HepG2 (cell line): ENCODE data around the gene RAD18. TPM values are rescaled to one million over a fixed set of nuclear protein-coding genes. Genes with fewer than 3 reads are reported as not detected.

ENCODE experiments used
- ATAC-seq: fragments of 200-7000 bp; cut with Tn5 transposase; 3 replicates; pipeline ENCODE4 v1.9.1; 2020; ENCODE audit warnings: mild to moderate bottlenecking, moderate library complexity
- BruUV-seq: library from RNA; stranded (reverse); fragments of 400-500 nt; replicated peaks from 2 replicates; lab custom pipeline; 2021; lab: Mats Ljungman, UMichigan
- CTCF ChIA-PET: fragments of 300-600 bp; formaldehyde crosslinking; extraction: SDS; loops from one replicate; lab custom pipeline; 2021; ENCODE audit warnings: low total read pairs, inconsistent platforms, low intra/inter-chr PET ratio; lab: Yijun Ruan, JAX
- POLR2A ChIA-PET: fragments of 350-600 bp; sonication (Branson Sonifier 250); formaldehyde crosslinking; loops from one replicate; lab custom pipeline; 2020; ENCODE audit warnings: antibody characterized with exemption, inconsistent platforms; lab: Yijun Ruan, JAX
- DNase-seq: peaks from one replicate; pipeline ENCODE4 v3.0.0-alpha.2; 2015; ENCODE audit warnings: low spot score
- FAIRE-seq: peaks from 3 replicates; lab custom pipeline; 2011; peaks lifted over from hg19 to GRCh38; lab: Jason Lieb, UNC
- H2AFZ ChIP-seq: one replicate; pipeline ENCODE4 v1.6.1; 2011; ENCODE audit warnings: low read length, inconsistent platforms
- H3K27ac ChIP-seq: fragments of 300-600 bp; 3 replicates; pipeline ENCODE4 v1.8.0; 2011; ENCODE audit warnings: mixed run types, mild to moderate bottlenecking, mixed read lengths, low read length, inconsistent platforms; ENCODE audit not compliant: insufficient read depth; ENCODE audit errors: extremely low read length
- H3K27me3 ChIP-seq, 2 experiments: fragments of 200-600 bp in 1 of 2; 2 replicates in 1 of 2; 3 replicates in 1 of 2; pipeline versions ENCODE4 v1.6.0 to v1.8.0; 2011; ENCODE audit warnings: low read length in 2 of 2, mild to moderate bottlenecking in 2 of 2, moderate library complexity in 2 of 2, inconsistent platforms in 1 of 2; ENCODE audit not compliant: insufficient read depth in 2 of 2, control insufficient read depth in 1 of 2
- H3K36me3 ChIP-seq, 2 experiments: fragments of 200-600 bp in 1 of 2; replicated peaks in 1 of 2; 2 replicates in 1 of 2; 3 replicates in 1 of 2; pipeline versions ENCODE4 v1.5.1 to v1.8.0; 2011; ENCODE audit warnings: low read length in 2 of 2, inconsistent platforms in 1 of 2; ENCODE audit not compliant: insufficient read depth in 2 of 2, control insufficient read depth in 1 of 2
- H3K4me1 ChIP-seq: 2 replicates; pipeline ENCODE4 v1.5.1; 2012; ENCODE audit warnings: low read length, inconsistent platforms; ENCODE audit not compliant: insufficient read depth
- H3K4me2 ChIP-seq: 2 replicates; pipeline ENCODE4 v1.6.0; 2011; ENCODE audit warnings: low read depth, low read length, inconsistent platforms
- H3K4me3 ChIP-seq, 3 experiments: fragments of 200-600 bp in 1 of 3; sonication (generic), shearing (Covaris generic) in 1 of 3; replicated peaks in 1 of 3; 2 replicates each; pipeline ENCODE4 v1.5.1; 2011 to 2016; ENCODE audit warnings: low read length in 3 of 3, inconsistent platforms in 2 of 3, low read depth in 2 of 3, mild to moderate bottlenecking in 2 of 3, control low read depth in 1 of 3, mixed read lengths in 1 of 3; ENCODE audit not compliant: insufficient read depth in 1 of 3
- H3K79me2 ChIP-seq: one replicate; pipeline ENCODE4 v1.6.1; 2011; ENCODE audit warnings: low read length, inconsistent platforms; ENCODE audit not compliant: insufficient read depth
- H3K9ac ChIP-seq: 2 replicates; pipeline ENCODE4 v1.6.0; 2011; ENCODE audit warnings: mild to moderate bottlenecking, low read depth, low read length, inconsistent platforms; ENCODE audit not compliant: insufficient read depth
- H3K9me3 ChIP-seq: 2 replicates; pipeline ENCODE4 v1.5.1; 2012; ENCODE audit warnings: mild to moderate bottlenecking, low read length
- H4K20me1 ChIP-seq: 2 replicates; pipeline ENCODE4 v1.6.0; 2011; ENCODE audit warnings: inconsistent platforms, mild to moderate bottlenecking, low read length, moderate library complexity; ENCODE audit not compliant: insufficient read depth
- ZNF143 ChIP-seq: sonication (generic); formaldehyde crosslinking; IDR thresholded peaks from 2 replicates; pipeline ENCODE4 v1.4.0; 2020; ENCODE audit warnings: missing genetic modification reagents
- ZNF530 ChIP-seq: sonication (generic); formaldehyde crosslinking; IDR thresholded peaks from 2 replicates; pipeline ENCODE4 v1.5.0; 2020; ENCODE audit warnings: low read depth, mild to moderate bottlenecking, missing genetic modification reagents
- ZNF878 ChIP-seq: sonication (generic); formaldehyde crosslinking; IDR thresholded peaks from 2 replicates; pipeline ENCODE4 v1.8.1; 2023; ENCODE audit warnings: mild to moderate bottlenecking, missing genetic modification reagents, moderate library complexity
- ZNF891 ChIP-seq: sonication (generic); formaldehyde crosslinking; IDR thresholded peaks from 2 replicates; pipeline ENCODE4 v1.5.0; 2020; ENCODE audit warnings: mild to moderate bottlenecking, missing genetic modification reagents
- WGBS: methylation state at CpG from one replicate; pipeline ENCODE4 v1.1.6; 2017; ENCODE audit warnings: low lambda C conversion rate; 5-methylcytosine and 5-hydroxymethylcytosine counted together
- in situ Hi-C: cut with HindIII; loops from 2 replicates; pipeline ENCODE4 v1.10.0; 2017; ENCODE audit warnings: low pct_unique_long_range_greater_than_20kb; ENCODE audit not compliant: extremely low pct_ligation_motif_present
- intact Hi-C: fragments of 100-400 bp; cut with micrococcal nuclease; formaldehyde crosslinking; loops from one replicate; pipeline ENCODE4 v1.10.0; 2022; ENCODE audit not compliant: unreplicated experiment
- polyA plus RNA-seq, 8 experiments: library from polyadenylated mRNA; depleted of rRNA in 3 of 8; stranded (reverse) in 7 of 8; unstranded in 1 of 8; fragments of >200 nt; fragmentation: Illumina TruSeq in 4 of 8; extraction: Trizol in 4 of 8; gene quantifications; 2 replicates each; pipeline versions ENCODE4 v1.2.1 to v1.2.3, GENCODE V29; 2011 to 2016; ENCODE audit warnings: low read depth in 4 of 8, missing spikeins in 1 of 8, mixed read lengths in 1 of 8; ENCODE audit not compliant: insufficient read depth in 1 of 8
- total RNA-seq, 5 experiments: library from RNA; depleted of rRNA; stranded (reverse); fragments of >200 nt; fragmentation: Illumina TruSeq; extraction: Trizol; gene quantifications; 2 replicates each; pipeline ENCODE4 v1.2.3, GENCODE V29; 2016; ENCODE audit warnings: low read depth in 1 of 5
- TF ChIP-seq, protein P1 (sequence below): sonication (generic); formaldehyde crosslinking; IDR thresholded peaks from 2 replicates; pipeline ENCODE4 v1.4.0; 2020; ENCODE audit warnings: missing genetic modification reagents
- TF ChIP-seq, protein P2 (sequence below): sonication (generic); formaldehyde crosslinking; IDR thresholded peaks from 2 replicates; pipeline ENCODE4 v1.4.0; 2020; ENCODE audit warnings: missing genetic modification reagents

RAD18 gene
- total and polyA plus RNA-seq, 2 of the 13 experiments (the other 11 are each of a cell fraction or from before 2014, with no cell fraction given), result 5.9 to 20.7 TPM

DNA sequence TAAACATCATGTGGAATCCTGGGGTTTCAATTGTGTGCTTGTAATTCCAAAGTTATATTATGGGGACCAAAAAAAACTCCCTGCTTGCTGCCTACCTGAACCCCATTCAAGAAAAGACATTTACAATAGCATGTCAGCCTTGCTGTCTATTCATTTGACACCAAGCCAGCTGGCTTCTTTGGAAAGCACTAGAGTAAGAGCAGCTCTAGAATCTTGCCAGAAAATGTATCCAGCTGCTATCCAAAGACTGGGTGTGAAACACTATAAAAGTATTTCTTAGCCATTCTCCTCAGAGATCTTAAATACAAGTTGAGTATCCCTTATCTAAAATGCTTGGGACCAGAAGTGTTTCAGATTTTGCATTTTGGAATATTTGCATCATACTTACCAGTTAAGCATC is 87.4 kb downstream of the RAD18 start:
- no peaks in the 10 kb centered on the region for H4K20me1 ChIP-seq
- no peak overlapping the region for H3K4me3 ChIP-seq
- no peak overlapping the region for H3K27ac ChIP-seq
- no peaks in the 10 kb centered on the region for H3K27me3 ChIP-seq
- peaks cover 1 to 3% of the 10 kb centered on the region in 2 experiments; a peak in 3 of 5 replicates for H3K36me3 ChIP-seq
- no peak overlapping the region for H2AFZ ChIP-seq
- intact Hi-C loops, result no loop called here
- no peaks in the 10 kb centered on the region for H3K9me3 ChIP-seq
- no peaks in the 10 kb centered on the region for H3K79me2 ChIP-seq
- CTCF ChIA-PET, result no interaction called here
- H3K9ac ChIP-seq, result no peak overlapping the region
- ATAC-seq (no peak), DNase-seq (no peak), FAIRE-seq (no peak)
- no TSS peak for BruUV-seq
- POLR2A ChIA-PET, result no interaction called here
- TF ChIP-seq ZNF891 (no peak), ZNF530 (no peak)
- TF ChIP-seq, protein P1, sequence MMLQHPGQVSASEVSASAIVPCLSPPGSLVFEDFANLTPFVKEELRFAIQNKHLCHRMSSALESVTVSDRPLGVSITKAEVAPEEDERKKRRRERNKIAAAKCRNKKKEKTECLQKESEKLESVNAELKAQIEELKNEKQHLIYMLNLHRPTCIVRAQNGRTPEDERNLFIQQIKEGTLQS (CRISPR knock-in tag), result no peak
- TF ChIP-seq, protein P2, sequence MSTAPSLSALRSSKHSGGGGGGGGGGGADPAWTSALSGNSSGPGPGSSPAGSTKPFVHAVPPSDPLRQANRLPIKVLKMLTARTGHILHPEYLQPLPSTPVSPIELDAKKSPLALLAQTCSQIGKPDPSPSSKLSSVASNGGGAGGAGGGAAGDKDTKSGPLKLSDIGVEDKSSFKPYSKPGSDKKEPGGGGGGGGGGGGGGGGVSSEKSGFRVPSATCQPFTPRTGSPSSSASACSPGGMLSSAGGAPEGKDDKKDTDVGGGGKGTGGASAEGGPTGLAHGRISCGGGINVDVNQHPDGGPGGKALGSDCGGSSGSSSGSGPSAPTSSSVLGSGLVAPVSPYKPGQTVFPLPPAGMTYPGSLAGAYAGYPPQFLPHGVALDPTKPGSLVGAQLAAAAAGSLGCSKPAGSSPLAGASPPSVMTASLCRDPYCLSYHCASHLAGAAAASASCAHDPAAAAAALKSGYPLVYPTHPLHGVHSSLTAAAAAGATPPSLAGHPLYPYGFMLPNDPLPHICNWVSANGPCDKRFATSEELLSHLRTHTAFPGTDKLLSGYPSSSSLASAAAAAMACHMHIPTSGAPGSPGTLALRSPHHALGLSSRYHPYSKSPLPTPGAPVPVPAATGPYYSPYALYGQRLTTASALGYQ (CRISPR knock-in tag), result no peak
- in situ Hi-C loops, result no loop called here
- no peak overlapping the region for H3K4me2 ChIP-seq
- H3K4me1 ChIP-seq, result peaks cover 28% of the 10 kb centered on the region

DNA sequence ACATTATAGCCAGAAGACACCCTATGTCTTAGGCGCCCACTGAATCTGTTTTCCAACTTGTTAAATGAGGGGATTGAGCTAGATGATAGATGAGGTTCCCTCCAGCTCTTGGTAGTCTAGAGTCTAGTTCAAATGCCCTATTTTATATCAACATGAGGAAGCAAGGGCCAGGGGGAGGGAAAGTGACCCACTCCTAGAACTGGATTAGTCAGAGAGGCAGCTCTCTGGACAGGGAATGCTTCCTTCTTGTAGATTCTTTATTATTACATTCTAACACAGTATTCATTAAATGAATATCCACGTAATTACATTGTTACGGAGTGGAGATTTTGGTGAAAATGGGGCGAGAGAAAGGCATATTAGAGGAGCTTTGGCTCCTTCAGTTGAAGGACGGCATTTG is 89.5 kb downstream of the RAD18 start:
- Histone ChIP-seq H3K4me3 (no peak overlapping the region), H3K4me1 (peaks cover 20% of the 10 kb centered on the region), H3K9me3 (no peaks in the 10 kb centered on the region), H3K9ac (no peak overlapping the region), H3K79me2 (no peaks in the 10 kb centered on the region), H3K36me3 (0 out of 5 replicates have a peak, but pooled peaks cover 0 to 3% of the 10 kb centered on the region in 2 experiments), H3K27me3 (no peaks in the 10 kb centered on the region), H3K27ac (no peak overlapping the region), H3K4me2 (no peak overlapping the region)
- FAIRE-seq (no peak), ATAC-seq (no peak), DNase-seq (no peak)
- intact Hi-C loops (no loop called here), in situ Hi-C loops (no loop called here)
- over 99% methylated on average over 5 of the region's 5 CpGs for WGBS
- POLR2A ChIA-PET, result no interaction called here
- no peak for TF ChIP-seq ZNF143
- no peak for TF ChIP-seq ZNF878 (CRISPR knock-in tag)
- TF ChIP-seq, all 625 proteins: peak for 0
- H4K20me1 ChIP-seq, result no peaks in the 10 kb centered on the region
- H2AFZ ChIP-seq, result no peak overlapping the region
- no TSS peak for BruUV-seq
- CTCF ChIA-PET, result no interaction called here
